ENCODE results near the gene SPART.
A peak's percentile ranks its signal among the peaks of the same experiment; 100 is the strongest.
"Not testable (repeated sequence)": the region's sequence is repeated elsewhere in the genome, so short reads cannot be mapped to it uniquely, and the experiment has no call there.

SPART gene

DNA sequence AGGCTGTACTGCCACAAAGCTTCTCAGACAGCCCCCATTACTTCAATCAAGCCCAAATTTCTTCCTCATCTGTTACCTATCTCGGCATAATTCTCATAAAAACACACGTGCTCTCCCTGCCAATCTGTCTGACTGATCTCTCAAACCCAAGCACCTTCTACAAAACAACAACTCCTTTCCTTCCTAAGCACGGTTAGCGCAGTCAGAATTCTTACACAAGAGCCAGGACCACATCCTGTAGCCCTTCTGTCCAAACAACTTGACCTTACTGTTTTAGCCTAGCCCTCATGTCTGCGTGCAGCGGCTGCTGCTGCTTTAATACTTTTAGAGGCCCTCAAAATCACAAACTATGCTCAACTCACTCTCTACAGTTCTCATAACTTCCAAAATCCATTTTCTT lies 26.4 kb downstream of the SPART start:
- not testable (repeated sequence) for DNase-seq (ENCODE audit: low read depth, low spot score)

- no peak for DNase-seq (ENCODE audit: low read depth, low spot score)
Observed at GRCh38 chr13:36313047-36313969, 32.9 kb downstream of the SPART start.

DNA sequence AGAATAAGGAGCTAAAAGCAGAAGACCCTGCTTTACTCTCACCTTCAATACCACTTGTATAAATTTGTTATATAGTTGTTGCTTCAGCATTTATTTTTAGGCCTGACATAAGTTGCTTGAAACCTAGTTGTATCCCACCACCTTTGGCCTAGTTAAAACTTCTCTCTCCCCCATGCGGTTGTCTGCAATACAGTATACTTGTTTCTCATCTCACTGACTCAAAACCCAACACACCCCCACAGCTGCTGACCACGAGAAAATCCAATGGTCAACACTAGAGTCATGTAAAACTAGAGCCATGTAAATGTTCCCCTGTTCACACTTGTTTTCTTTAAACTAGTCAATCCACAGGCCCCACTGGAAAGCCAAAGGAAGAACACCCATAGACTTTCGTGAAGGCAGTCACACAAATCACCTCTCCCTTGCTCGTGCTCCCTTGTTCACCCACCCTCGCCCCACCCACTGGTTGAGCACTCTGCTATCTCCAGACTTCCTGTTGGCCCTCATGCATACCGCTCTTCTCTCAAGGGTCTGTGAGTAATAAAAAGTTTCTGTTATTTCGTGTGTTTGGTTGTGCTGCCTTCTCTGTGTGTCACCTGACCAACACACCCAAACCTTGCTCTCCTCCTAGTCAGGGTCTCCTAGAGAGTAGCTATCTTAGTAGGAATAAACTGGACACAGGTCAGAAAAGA lies 35.6 kb downstream of the SPART start:
- DNase-seq (ENCODE audit: low read depth, low spot score) = no peak

DNA sequence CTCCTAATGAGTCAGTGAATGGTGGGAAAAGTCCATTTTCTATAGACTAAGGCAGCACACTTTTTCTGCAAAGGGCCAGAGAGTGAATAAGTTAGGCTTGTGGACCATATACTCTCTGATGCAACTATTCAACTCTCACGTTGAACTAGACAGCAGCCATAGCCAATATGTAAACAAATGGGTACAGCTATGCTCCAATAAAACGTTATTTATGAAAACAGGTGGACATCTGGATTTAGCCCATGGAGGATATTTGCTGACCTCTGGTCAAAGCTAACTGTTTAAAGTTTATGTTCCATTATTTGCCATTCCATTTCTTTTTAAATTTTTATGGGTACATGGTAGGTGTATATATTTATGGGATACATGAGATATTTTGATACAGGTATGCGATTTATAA lies 43.9 kb downstream of the SPART start:
- DNase-seq (ENCODE audit: low read depth, low spot score) = no peak

DNA sequence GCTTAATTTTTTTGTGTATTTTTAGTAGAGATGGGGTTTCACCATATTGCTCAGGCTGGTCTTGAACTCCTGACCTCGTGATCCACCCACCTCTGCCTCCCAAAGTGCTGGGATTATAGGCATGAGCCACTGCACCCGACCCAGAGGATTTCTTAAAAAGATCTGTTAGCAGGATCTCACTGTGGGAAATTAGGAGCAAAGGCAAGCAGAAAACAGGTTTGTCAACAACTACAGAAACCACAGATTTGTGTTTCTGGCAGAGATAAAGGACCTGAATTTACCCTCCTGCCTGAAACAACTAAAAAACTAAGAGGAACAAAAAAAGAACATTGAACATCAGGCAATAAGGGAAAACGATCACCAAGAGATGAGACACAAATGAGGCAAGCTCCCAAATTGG lies 46.7 kb downstream of the SPART start:
- peak; percentile 26 for DNase-seq (ENCODE audit: low read depth, low spot score)

- DNase-seq (ENCODE audit: low read depth, low spot score) = peak; percentile 84
Observed at GRCh38 chr13:36298535-36299068, 47.6 kb downstream of the SPART start.

GRCh38 chr13:36297366-36298338 lies 48.5 kb downstream of the SPART start, which contains the start of gene CCDC169:
Gene CCDC169, minus strand, starts transcription at chr13:36297814. Its CDS starts 95 bp downstream, at chr13:36297719.
- peak; percentile 92 for DNase-seq (ENCODE audit: low read depth, low spot score)

DNA sequence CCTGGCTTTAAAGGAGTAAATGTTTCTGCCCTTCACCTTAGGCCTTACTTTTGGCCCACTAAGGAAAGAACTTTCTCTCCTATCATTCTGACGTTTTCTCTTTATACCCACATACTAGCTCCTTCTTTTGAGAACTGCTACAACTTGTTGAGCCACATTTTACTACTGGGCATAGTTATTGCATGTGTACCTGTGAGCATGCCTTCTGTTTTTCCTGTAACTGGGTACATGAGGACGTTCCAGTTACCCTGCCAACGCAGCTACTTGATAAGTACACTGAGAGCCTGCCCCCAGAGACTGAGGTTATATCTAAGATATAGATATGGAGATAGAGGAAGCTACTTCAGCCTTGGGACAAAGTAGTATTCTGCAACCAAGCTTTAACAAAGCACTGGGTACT lies 52.1 kb downstream of the SPART start:
- DNase-seq (ENCODE audit: low read depth, low spot score) = no peak

DNA sequence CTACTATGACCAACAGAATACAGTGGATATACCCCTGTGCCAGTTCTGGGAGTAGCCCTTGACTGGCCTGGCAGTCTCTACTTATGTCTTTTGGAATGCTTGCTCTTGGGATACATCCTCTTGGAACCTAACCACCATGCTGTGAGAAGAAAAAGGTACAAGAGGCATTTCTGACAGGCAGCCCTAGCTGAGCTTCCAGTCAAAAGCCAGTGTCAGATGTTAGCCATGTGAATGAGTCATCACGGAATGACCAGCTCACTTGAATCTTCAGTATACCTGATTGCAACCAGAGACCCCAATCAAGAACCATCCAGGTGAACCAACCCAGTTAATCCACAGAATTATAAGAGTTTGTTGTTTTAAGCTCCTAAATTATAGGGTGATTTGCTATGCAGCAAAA lies 52.7 kb downstream of the SPART start:
- DNase-seq (ENCODE audit: low read depth, low spot score) = no peak

GRCh38 chr13:36288794-36289391 lies 57.3 kb downstream of the SPART start:
- no peak for DNase-seq (ENCODE audit: low read depth, low spot score)

GRCh38 chr13:36286006-36286405 lies 60.2 kb downstream of the SPART start:
- DNase-seq (ENCODE audit: low read depth, low spot score) = no peak

DNA sequence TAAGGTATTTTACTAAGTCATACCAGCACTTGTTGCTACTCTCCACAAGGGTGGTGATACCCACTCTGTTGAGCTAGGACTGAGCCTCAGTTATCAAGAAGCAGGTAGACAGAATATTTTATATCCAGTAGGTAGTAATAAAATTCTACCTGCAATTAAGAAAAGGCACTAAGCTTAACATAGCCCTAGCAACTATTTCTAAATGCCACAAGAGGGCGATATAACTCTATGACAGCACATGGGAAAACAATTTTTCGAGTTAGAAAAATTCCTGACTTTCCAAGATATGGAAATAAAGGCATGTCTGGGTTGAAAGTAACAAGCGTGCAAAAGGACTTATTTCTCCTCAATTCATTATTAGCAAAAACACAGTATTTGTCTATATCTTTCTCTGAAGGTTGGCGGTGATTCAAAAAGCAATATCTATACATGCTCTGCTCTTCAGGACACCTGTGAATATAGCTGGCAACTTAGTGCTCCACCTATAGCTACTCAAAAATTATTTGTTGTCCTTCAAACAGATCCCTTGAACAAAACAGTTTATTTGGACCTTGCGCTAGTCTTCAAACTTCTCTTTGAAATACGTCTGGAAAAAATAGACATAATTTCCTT lies 63.3 kb downstream of the SPART start:
- DNase-seq (ENCODE audit: low read depth, low spot score) = peak; percentile 69

DNA sequence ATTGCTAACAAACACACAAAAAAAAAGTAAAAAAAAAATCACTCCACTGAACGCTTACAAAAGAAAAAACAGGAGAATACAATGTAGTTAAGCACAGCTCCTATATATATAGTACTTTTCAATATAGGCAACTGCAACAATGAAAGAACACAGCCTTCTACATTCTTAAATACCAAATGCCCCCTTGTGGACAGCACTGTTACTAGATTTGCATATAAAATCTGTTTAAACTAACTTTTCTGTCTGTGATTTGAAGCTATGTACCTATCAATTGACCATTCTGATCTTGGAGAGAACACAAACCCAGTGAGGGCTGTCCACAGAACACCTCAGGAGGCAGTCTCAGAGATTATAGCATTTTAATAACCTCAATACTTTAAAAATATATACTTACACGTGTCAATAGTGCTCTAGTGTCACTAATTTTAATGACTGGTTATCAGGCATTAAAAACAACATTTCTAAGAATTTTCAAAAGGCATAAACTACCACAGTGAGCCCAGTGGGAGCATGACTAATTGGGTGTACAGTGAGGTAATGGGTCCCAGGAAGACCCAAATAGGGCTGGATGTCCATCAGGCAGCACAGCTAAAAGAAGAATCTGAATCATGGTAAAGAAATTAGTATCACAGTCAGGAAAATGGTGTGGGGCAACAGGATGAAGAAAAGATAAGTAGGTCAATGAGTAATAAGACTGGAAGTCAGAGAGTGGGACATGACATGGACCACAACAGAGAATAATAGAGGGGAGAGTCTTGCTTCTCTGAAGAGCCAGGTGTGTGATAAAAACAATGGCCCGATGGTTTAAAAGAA lies 70.8 kb downstream of the SPART start:
- peak; percentile 79 for DNase-seq (ENCODE audit: low read depth, low spot score)

- no peak for DNase-seq (ENCODE audit: low read depth, low spot score)
Observed at GRCh38 chr13:36273431-36273830, 72.8 kb downstream of the SPART start.

DNA sequence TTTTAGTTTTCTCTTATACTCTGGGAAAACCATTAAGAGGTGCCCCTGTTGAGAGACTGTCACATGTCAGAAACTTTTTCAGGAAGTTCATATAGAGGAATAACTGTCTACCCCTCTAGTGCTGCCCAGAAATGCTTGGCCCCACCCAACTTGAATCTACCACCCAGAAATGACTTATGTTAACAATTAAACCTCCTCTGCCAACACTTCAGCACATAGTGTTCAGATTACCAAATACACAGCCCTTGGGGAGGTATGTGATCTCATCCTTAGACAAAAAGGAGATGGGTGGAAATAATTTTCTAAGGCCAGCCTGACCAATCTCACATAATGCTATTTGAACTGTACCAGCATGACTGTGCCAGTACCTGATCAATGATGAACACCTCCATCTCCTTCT lies 84.2 kb downstream of the SPART start:
- peak; percentile 34 for DNase-seq (ENCODE audit: low read depth, low spot score)

DNA sequence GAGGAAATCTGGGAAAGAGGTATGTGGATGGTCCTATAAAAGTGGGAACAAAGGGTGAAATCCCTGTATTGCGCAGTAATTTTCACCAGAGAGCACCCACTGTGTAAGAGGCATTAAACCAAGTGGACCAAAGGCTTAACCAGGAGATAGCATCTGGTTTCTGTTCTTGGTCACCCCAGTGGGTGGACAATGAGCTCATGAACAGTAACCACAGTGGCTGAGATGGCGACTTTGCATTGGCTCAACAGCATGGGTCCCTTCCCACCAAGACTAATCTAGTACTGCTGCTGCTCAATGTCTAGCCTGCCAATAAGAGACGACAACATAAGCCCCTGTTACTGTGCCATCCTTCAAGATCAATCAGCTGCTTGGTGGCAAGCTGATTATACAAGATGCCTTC lies 85.2 kb downstream of the SPART start:
- no peak for DNase-seq (ENCODE audit: low read depth, low spot score)

DNA sequence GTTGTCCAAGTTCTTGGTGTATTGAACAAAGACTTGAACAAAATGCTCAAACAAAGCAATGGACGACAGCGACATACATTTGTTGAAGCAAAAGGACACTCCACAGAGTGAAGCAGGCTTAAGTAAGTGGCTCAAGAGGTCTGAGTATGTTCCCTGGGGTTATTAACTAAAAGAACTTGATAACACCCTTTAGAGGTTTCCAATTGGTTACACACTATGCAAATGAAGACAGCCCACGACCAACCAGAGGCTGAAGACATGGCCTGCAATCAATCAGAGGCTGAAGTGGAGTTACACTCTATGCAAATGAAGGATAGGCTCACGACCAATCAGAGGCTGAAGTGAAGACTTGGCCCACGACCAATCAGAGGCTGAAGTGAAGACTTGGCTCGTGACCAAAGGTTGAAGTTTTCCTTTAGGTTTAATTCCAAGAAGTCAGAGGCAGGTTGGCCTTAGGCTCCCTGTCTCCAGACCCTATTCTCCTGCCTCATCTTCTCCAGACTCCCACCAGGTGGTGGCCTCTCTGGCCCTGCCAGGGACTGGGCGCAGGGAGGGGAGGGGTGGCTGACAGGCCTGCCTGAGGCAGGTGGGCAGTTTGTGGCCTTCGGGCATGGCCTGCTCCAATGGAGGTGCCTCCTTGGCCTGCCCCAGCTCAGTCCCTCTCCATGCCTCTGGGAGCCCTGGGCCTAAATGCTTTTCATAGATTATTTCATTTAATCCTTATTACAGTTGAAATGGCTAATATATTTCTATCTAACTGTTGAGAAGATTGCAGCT lies 86.6 kb downstream of the SPART start:
- no peak for DNase-seq (ENCODE audit: low read depth, low spot score)

- no peak for DNase-seq (ENCODE audit: low read depth, low spot score)
Observed at GRCh38 chr13:36258831-36259230, 87.4 kb downstream of the SPART start.

All from astrocyte of the hippocampus (primary cell).